ENCODE measurements around the gene ARID4B. TPM values are rescaled to one million over a fixed set of nuclear protein-coding genes. Genes with fewer than 3 reads are reported as not detected.

Gene ARID4B
- polyA plus RNA-seq, 2 of the 4 experiments (the other 2 are of a cell fraction), result 14.9 to 16.0 TPM

GRCh38 chr1:235357485-235358373 is 29.8 kb upstream of the ARID4B start:
- Histone ChIP-seq H3K27ac (no peak overlapping the region), H3K4me3 (no peak overlapping the region), H3K9me3 (no peaks in the 10 kb centered on the region), H3K4me1 (no peaks in the 10 kb centered on the region), H3K4me2 (no peak overlapping the region)
- POLR2A ChIA-PET, result interaction anchor here (0.6 to 1.1 kb wide), 2 partner anchors 10 to 198 kb away, joined by 3 to 4 read pairs; partner anchors contain the start of gene TBCE
- WGBS (ENCODE audit: missing lambda C conversion rate), result 78% methylated on average over 11 of the region's 11 CpGs
- no peak for FAIRE-seq
- DNase-seq (ENCODE audit: low read depth in 1 of 2, low spot score in 1 of 2), result no peak
- CTCF ChIA-PET, result interaction anchor here (0.7 to 3.8 kb wide), 3 partner anchors 11 to 99 kb away, joined by 3 to 13 read pairs (median 4); no protein-coding TSS in a partner anchor
- peak; percentile 34 to 47; a peak in 4 of 6 replicates for ATAC-seq
- TF ChIP-seq RAD21 (conservative IDR thresholded peaks at IDR 0.05 in 1 of 2, IDR thresholded peaks at IDR 0.05 in 1 of 2) (no peak), NFE2L2 (conservative IDR thresholded peaks at IDR 0.05; ENCODE audit: low read length) (no peak), ZFP36 (IDR thresholded peaks at IDR 0.05; ENCODE audit: borderline replicate concordance, partially characterized antibody) (no peak), CEBPB (IDR thresholded peaks at IDR 0.05) (no peak), ZC3H11A (IDR thresholded peaks at IDR 0.05) (no peak), JUNB (IDR thresholded peaks at IDR 0.05) (no peak), HOXB5 (CRISPR knock-in tag; IDR thresholded peaks at IDR 0.05) (no peak), RCOR1 (IDR thresholded peaks at IDR 0.05; ENCODE audit: low read depth, low read length) (no peak), FOSB (CRISPR knock-in tag; IDR thresholded peaks at IDR 0.05) (no peak)
- TF ChIP-seq, protein P1, sequence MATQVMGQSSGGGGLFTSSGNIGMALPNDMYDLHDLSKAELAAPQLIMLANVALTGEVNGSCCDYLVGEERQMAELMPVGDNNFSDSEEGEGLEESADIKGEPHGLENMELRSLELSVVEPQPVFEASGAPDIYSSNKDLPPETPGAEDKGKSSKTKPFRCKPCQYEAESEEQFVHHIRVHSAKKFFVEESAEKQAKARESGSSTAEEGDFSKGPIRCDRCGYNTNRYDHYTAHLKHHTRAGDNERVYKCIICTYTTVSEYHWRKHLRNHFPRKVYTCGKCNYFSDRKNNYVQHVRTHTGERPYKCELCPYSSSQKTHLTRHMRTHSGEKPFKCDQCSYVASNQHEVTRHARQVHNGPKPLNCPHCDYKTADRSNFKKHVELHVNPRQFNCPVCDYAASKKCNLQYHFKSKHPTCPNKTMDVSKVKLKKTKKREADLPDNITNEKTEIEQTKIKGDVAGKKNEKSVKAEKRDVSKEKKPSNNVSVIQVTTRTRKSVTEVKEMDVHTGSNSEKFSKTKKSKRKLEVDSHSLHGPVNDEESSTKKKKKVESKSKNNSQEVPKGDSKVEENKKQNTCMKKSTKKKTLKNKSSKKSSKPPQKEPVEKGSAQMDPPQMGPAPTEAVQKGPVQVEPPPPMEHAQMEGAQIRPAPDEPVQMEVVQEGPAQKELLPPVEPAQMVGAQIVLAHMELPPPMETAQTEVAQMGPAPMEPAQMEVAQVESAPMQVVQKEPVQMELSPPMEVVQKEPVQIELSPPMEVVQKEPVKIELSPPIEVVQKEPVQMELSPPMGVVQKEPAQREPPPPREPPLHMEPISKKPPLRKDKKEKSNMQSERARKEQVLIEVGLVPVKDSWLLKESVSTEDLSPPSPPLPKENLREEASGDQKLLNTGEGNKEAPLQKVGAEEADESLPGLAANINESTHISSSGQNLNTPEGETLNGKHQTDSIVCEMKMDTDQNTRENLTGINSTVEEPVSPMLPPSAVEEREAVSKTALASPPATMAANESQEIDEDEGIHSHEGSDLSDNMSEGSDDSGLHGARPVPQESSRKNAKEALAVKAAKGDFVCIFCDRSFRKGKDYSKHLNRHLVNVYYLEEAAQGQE (IDR thresholded peaks at IDR 0.05), result no peak
- TF ChIP-seq, protein P2, sequence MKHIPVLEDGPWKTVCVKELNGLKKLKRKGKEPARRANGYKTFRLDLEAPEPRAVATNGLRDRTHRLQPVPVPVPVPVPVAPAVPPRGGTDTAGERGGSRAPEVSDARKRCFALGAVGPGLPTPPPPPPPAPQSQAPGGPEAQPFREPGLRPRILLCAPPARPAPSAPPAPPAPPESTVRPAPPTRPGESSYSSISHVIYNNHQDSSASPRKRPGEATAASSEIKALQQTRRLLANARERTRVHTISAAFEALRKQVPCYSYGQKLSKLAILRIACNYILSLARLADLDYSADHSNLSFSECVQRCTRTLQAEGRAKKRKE (CRISPR knock-in tag; IDR thresholded peaks at IDR 0.05; ENCODE audit: low read depth), result no peak

- ChIA-PET POLR2A (no interaction called here), CTCF (interaction anchor here (0.6 kb wide), 1 partner anchor 25 kb away, joined by 4 read pairs; no protein-coding TSS in a partner anchor)
- H3K9me3 ChIP-seq, result no peaks in the 10 kb centered on the region
- peaks cover 6% of the 10 kb centered on the region; the same call in 1 of the 3 replicates for H3K4me1 ChIP-seq
- FAIRE-seq, result no peak
- H3K4me3 ChIP-seq, result no peak overlapping the region
- no peak overlapping the region for H3K4me2 ChIP-seq
- TF ChIP-seq PHF8 (IDR thresholded peaks at IDR 0.05; ENCODE audit: borderline replicate concordance, low read depth), result no peak
- no peak for TF ChIP-seq POLR2A (IDR thresholded peaks at IDR 0.05; ENCODE audit: low read length)
- no peak for TF ChIP-seq EHF (CRISPR knock-in tag; IDR thresholded peaks at IDR 0.05)
- TF ChIP-seq MAZ (IDR thresholded peaks at IDR 0.05; ENCODE audit: borderline replicate concordance, low read depth, low read length), result no peak
- TF ChIP-seq CHD4 (IDR thresholded peaks at IDR 0.05; ENCODE audit: borderline replicate concordance), result no peak
- TF ChIP-seq RCOR1 (IDR thresholded peaks at IDR 0.05; ENCODE audit: low read depth, low read length), result no peak
- no peak for TF ChIP-seq HEYL (CRISPR knock-in tag; IDR thresholded peaks at IDR 0.05)
- no peak for TF ChIP-seq FOXS1 (CRISPR knock-in tag; IDR thresholded peaks at IDR 0.05)
- no peak for TF ChIP-seq CHD2 (IDR thresholded peaks at IDR 0.05; ENCODE audit: low read length, partially characterized antibody)
- no peak for TF ChIP-seq KDM1A (IDR thresholded peaks at IDR 0.05; ENCODE audit: low read depth)
- TF ChIP-seq MAX (IDR thresholded peaks at IDR 0.05), result no peak
- no peak for TF ChIP-seq MYC (IDR thresholded peaks at IDR 0.05; ENCODE audit: borderline replicate concordance, low read length)
- TF ChIP-seq, protein P3, sequence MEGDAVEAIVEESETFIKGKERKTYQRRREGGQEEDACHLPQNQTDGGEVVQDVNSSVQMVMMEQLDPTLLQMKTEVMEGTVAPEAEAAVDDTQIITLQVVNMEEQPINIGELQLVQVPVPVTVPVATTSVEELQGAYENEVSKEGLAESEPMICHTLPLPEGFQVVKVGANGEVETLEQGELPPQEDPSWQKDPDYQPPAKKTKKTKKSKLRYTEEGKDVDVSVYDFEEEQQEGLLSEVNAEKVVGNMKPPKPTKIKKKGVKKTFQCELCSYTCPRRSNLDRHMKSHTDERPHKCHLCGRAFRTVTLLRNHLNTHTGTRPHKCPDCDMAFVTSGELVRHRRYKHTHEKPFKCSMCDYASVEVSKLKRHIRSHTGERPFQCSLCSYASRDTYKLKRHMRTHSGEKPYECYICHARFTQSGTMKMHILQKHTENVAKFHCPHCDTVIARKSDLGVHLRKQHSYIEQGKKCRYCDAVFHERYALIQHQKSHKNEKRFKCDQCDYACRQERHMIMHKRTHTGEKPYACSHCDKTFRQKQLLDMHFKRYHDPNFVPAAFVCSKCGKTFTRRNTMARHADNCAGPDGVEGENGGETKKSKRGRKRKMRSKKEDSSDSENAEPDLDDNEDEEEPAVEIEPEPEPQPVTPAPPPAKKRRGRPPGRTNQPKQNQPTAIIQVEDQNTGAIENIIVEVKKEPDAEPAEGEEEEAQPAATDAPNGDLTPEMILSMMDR (IDR thresholded peaks at IDR 0.05), result no peak
- no peak for TF ChIP-seq RFX5 (IDR thresholded peaks at IDR 0.05)
- TF ChIP-seq TP53 (CRISPR knock-in tag; IDR thresholded peaks at IDR 0.05), result no peak
- TF ChIP-seq SMC3 (IDR thresholded peaks at IDR 0.05), result no peak
- TF ChIP-seq, protein P4, sequence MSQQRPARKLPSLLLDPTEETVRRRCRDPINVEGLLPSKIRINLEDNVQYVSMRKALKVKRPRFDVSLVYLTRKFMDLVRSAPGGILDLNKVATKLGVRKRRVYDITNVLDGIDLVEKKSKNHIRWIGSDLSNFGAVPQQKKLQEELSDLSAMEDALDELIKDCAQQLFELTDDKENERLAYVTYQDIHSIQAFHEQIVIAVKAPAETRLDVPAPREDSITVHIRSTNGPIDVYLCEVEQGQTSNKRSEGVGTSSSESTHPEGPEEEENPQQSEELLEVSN (IDR thresholded peaks at IDR 0.05; ENCODE audit: borderline replicate concordance, low read depth), result no peak
- no peak for TF ChIP-seq HOXA7 (CRISPR knock-in tag; IDR thresholded peaks at IDR 0.05)
- no peak for TF ChIP-seq ZNF302 (CRISPR knock-in tag; IDR thresholded peaks at IDR 0.05)
- TF ChIP-seq NPAS2 (CRISPR knock-in tag; IDR thresholded peaks at IDR 0.05; ENCODE audit: borderline replicate concordance), result no peak
- WGBS (ENCODE audit: missing lambda C conversion rate), result 81% methylated on average over 3 of the region's 3 CpGs
- H3K27ac ChIP-seq, result no peak overlapping the region
- no peak for ATAC-seq
- DNase-seq (ENCODE audit: low read depth in 1 of 2, low spot score in 1 of 2), result no peak
Measured at GRCh38 chr1:235351898-235352297, 23.9 kb upstream of the ARID4B start.
